IMR-90 (cell line): ENCODE measurements around the gene VSX2.

Source experiments
- BHLHE40 ChIP-seq: fragments of 150-350 bp; IDR thresholded peaks from 2 replicates; pipeline ENCODE4 v1.6.1; 2016; ENCODE audit warnings: mild to moderate bottlenecking, low read depth, low read length
- CEBPB ChIP-seq: IDR thresholded peaks from 2 replicates; pipeline ENCODE4 v1.6.1; 2012; ENCODE audit warnings: low read depth, low read length, improper control_type of control experiment
- CTCF ChIP-seq: conservative IDR thresholded peaks from 2 replicates; pipeline ENCODE4 v1.5.1; 2012; ENCODE audit warnings: mild to moderate bottlenecking, low read depth, low read length, improper control_type of control experiment
- ELK1 ChIP-seq: fragments of 150-350 bp; IDR thresholded peaks from 2 replicates; pipeline ENCODE4 v1.6.1; 2016; ENCODE audit warnings: low read depth, mild to moderate bottlenecking, low read length, moderate library complexity, borderline replicate concordance
- FOS ChIP-seq: fragments of 150-350 bp; IDR thresholded peaks from 2 replicates; pipeline ENCODE4 v1.6.1; 2016; ENCODE audit warnings: low read depth, low read length
- MAFK ChIP-seq: IDR thresholded peaks from 2 replicates; pipeline ENCODE4 v1.6.1; 2012; ENCODE audit warnings: low read depth, low read length, improper control_type of control experiment
- MXI1 ChIP-seq: IDR thresholded peaks from 2 replicates; pipeline ENCODE4 v1.6.1; 2012; ENCODE audit warnings: low read depth, mild to moderate bottlenecking, low read length, moderate library complexity, borderline replicate concordance
- NFE2L2 ChIP-seq: fragments of 150-350 bp; IDR thresholded peaks from 2 replicates; pipeline ENCODE4 v1.6.1; 2016; ENCODE audit warnings: low read depth, mild to moderate bottlenecking, low read length
- POLR2A ChIP-seq: IDR thresholded peaks from 2 replicates; pipeline ENCODE4 v1.6.1; 2012; ENCODE audit warnings: mild to moderate bottlenecking, low read depth, low read length
- RAD21 ChIP-seq: IDR thresholded peaks from 2 replicates; pipeline ENCODE4 v1.6.1; 2012; ENCODE audit warnings: low read length, improper control_type of control experiment
- RCOR1 ChIP-seq: IDR thresholded peaks from 2 replicates; pipeline ENCODE4 v1.6.1; 2012; ENCODE audit warnings: mild to moderate bottlenecking, low read length, improper control_type of control experiment; ENCODE audit not compliant: insufficient replicate concordance
- RFX5 ChIP-seq: IDR thresholded peaks from 2 replicates; pipeline ENCODE4 v1.8.0; 2012; ENCODE audit warnings: low read depth, mild to moderate bottlenecking, low read length, moderate library complexity
- SMC3 ChIP-seq: fragments of 150-350 bp; IDR thresholded peaks from 2 replicates; pipeline ENCODE4 v1.6.1; 2016; ENCODE audit warnings: low read depth, mild to moderate bottlenecking, antibody characterized with exemption, low read length, moderate library complexity
- USF2 ChIP-seq: fragments of 150-350 bp; IDR thresholded peaks from 2 replicates; pipeline ENCODE4 v1.6.1; 2017; ENCODE audit warnings: mild to moderate bottlenecking, antibody characterized with exemption, low read length, low read depth

- TF ChIP-seq MXI1 (no peak), CTCF (no peak), POLR2A (no peak), RCOR1 (no peak), RAD21 (no peak), BHLHE40 (no peak), ELK1 (no peak), MAFK (no peak), USF2 (no peak), CEBPB (no peak), SMC3 (no peak), FOS (no peak), NFE2L2 (no peak), RFX5 (no peak)
Measured at GRCh38 chr14:74258764-74259035, 19.5 kb downstream of the VSX2 start.
